ENCODE measurements around the gene RER1.

RER1 gene

DNA sequence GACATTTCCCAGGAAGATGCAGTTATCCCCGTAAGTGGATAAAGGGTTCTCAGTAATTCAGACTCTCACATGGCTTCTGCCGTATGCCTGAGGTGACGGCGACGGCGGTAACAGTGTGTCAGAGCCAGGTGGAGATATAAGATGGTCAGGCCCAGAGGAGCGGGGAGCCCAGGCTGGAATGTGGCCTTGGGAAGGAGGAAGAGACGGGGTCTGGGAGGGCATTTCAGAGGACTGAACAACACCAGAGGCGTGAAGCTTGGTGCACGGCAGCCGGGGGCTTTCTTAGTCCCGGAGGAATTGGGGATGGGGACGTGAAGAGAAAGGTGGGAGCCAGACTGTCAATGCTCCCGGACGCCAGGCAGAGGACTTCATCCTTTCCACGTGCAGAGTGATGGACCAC lies 1.0 kb downstream of the RER1 start:
- DNase-seq: no peak

DNA sequence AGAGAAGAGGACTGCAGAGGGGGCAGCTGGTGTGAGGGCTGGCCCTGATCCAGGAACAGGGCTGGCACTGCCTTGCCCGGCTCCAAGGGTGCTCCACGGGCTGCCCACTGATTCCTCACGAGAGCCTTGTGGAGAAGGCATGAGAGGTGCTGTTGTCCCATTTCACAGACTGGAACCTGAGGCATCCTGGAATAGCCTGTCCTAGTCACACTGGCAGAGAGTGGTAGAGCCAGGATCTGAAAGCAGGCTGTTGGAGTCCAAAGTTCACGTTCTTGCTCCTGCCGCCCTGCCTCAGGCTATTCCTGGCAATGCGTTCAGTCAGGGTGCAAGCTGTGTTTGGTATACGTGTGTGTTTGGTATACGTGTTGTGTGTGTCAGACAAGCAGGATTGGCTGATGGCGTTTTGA lies 1.8 kb downstream of the RER1 start:
- no peak for DNase-seq

DNA sequence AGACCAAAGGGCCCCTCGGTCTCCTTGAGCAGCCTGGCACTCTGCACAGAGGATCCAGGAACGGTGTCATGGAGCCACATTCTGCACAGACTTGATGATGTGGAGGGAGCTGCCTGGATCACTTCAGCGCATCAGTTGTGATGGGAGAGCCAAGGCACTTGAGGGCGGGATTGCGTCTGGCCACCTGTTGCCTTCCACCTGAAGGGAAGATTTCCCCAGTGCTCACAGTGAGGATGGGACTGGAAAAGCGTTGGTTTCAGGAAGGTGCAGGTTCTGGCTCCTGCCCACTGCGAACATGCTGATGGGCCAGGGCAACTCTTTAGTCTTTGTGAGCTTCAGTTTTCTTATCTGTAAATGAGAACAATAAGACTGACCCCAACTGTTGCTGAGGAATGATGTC lies 2.6 kb downstream of the RER1 start:
- DNase-seq: no peak

DNA sequence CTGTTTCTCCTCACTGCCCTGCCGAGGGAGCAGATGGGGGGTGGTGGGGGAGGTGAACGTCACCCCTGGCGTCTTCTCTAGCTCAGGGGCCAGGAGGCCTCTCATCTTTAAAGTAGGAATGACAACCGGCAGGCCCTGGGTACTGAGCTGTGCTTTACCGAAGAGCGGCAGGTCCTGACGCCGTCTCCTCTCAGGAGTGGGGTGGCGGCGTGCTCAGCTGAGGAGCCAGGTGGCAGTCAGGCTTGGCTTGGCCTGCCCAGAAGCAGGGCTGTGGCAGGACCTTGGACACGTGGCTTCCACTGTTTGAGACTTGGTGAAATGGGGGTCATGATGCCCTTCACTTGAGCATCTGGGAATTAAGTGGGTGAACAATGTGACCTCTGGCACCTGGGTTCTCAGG lies 3.1 kb downstream of the RER1 start:
- no peak for DNase-seq

DNA sequence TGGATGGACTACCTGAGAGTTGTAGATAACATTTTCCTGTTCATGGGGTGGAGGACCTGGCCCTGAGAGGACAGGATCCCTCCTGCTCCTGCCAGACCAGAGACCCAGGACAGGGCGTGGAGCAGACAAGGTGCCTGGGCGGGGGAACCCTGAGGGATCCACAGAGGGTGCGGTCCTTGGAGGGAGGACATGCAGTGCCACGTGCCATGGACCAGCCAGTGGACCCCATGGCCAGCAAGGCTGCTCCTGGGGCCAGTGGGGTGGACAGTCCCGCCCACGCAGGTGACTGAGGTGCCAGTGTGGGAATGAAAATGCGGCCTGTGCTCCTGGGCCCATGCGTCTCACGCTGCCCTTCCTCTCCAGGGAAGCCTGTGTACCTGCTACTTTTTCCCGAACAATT lies 3.6 kb downstream of the RER1 start:
- no peak for DNase-seq

DNA sequence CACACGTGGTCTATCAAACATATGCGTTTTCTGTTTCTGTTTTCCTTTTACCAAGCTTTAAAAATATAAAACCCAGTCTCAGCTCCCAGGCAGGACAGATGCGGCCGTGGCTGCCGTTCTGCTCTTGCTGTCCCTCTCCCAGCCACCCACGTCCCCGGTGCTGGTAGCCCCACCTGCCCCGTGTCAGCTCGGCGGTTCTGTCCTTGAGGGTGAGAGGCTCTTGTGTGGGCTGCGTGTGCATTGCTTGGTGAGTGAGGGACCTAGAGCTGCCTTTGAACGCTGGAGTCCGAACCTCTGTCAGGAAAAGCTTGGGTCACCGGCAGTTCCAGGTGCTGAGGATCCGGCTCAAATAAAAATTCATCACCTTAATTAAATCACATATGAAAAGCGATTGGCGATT lies 4.4 kb downstream of the RER1 start:
- DNase-seq: no peak

DNA sequence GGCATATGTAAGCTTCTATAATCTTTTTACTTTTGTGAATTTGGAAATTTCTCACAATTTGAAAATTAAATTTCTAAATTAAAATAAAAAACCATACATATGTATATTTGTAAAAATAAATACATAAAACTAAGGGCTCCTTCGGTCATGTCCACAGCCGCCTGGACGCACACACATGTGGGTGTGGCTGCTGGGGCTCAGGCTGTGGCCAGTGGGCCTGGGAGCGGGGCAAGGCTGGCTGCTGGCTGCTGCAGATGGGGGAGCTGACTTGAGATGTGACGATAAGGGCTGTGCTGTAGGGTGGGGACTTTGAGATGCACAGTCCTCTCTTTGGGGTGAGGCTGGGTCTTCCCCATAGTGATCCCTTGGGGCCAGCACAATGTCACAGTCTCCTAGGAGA lies 4.8 kb downstream of the RER1 start:
- no peak for DNase-seq

DNA sequence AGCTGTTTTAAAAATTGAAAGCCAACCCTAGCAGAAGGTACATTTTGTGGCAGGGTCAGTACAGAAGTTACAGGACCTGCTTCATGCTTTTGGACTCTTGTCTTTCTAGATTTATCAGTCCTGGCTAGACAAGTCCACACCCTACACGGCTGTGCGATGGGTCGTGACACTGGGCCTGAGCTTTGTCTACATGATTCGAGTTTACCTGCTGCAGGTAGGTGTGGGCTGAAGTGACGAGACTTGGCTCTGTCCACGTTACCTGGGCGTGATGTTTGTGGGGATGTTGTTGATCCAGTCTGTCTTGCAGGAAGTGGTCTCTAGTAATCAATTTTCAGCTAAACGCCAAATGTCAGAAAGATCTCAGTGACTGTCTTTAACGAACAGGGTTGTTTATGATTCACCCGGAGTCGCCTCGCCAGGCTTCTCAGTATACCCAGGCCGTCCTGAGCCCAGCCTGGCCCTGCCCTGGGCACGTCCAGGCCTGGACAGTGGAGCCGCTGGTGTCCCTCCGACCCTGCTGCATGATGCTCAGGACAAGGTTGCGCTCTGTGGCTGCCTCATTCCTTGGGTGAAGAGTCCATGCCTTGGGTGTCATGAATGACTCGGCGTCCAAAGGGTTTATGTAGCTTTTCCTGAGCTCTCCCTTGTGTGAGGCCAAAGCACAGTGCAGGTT lies 5.5 kb downstream of the RER1 start:
- no peak for DNase-seq

DNA sequence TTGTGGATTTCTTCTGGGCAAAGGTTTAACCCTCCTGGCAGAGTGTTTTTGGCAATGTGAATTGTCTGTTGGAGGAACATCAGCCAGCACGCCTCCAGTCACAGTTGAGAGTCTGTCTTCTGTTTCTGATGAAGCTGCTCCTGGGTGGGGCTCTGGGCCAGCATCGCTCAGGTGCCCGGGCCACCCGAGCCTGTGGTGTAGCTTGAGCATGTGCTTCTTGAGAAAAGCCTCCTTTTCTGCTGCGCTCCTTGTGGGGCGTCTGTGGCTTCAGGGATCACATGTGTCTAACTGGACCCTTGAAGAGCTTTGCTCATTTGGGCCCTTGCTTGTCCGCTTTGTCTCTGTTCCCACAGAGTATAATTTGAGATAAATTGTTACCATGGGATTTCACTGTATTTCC lies 7.2 kb downstream of the RER1 start:
- no peak for DNase-seq

DNA sequence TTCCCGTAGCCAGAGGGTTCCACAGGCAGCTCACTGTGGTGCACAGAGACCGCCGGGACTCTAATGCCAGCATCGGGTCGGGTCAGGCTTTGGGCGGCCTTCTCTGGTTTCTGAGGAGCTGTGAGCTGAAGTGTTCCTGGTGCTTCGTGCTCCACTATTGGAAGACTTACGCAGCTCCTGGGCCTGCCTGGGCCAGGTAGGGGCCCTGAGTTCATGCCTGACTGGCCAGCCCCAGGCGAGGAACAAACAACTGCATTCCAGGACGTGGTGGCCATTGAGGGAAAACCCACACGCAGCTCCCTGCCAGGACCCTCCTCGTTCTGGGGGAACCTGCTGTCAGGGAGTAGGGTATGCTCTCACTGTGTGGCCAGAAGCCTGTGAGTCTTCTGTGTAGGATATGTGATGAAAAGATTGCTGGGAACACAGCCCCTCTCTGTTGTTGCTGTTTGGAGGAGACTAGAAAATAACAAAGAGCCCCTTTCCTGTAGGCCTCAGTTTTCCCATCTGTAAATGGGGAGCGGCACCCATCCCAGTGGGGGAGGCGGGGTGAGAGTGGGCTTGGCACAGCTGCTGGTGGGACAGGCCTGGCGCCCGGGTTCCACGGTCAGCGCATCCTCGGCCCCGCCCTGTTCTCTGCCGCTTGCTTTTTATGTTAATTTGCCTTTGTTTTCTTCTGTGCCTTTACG lies 8.4 kb downstream of the RER1 start:
- DNase-seq: no peak

DNA sequence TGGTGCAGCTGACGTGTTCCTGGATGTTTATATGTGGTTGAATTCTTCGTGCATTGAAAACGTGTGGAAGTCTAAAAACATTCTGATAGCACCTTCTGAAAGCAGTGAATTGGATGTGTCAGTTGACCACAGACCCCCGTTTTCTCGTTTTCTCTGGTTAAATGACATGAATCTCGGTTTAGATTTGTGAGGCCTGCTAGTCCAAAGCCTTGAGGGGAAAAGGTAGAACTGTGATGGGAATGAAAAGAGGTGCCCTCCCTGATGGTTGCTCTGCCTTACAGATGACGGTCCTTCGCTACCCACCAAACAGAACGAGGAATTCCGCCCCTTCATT lies 8.9 kb downstream of the RER1 start:
- DNase-seq: no peak

DNA sequence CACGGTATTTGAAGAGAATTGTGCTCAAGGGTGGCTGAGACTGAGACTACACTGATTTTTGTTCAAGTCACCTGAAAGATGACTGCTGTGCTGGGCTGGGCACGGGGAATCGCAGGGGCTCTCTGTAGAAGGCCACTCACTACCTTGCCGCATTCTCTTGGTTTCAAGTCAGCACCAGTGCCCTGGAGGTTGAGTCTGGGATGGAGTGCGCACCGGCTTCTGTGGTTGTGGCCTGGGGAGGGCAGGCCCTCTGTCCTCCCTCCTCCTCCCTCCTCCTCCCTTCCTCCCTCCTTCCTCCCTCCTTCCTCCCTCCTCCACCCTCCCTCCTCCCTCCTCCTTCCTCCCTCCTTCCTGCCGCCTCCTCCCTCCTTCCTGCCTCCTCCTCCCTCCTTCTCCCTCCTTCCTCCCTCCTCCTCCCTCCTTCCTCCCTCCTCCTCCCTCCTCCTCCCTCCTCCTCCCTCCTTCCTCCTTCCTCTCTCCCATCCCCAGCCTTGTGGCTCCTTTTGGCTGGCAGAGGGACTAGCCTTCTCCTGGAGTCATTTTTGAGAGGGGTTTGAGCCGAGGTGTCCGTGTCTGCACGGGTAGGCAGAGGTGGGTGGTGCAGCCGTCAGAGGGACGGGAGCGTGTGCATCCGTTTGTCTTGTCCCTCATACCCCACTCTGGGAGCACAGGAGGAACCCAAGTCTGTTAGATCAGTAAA lies 9.5 kb downstream of the RER1 start:
- DNase-seq: no peak

DNA sequence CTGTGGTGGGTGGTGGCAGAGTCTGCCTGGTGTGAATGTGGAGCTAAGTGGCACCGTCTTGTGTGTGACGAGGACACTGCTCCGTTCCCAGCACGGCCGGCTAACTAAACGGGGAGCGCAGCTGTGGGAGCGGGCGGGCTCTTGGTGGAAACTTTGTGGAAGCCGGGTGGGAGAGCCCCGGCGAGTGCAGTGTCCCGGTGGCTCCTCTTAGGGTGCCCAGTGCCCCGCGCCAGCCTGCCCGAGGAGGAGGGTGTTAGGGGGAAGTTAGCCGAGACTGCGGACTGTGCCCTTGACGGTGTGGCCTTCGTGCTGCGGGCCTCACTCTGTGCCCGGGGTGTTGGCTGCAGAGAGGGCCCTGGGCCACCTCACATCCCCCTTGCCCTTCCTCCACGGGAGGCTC lies 10.8 kb downstream of the RER1 start:
- DNase-seq: no peak

DNA sequence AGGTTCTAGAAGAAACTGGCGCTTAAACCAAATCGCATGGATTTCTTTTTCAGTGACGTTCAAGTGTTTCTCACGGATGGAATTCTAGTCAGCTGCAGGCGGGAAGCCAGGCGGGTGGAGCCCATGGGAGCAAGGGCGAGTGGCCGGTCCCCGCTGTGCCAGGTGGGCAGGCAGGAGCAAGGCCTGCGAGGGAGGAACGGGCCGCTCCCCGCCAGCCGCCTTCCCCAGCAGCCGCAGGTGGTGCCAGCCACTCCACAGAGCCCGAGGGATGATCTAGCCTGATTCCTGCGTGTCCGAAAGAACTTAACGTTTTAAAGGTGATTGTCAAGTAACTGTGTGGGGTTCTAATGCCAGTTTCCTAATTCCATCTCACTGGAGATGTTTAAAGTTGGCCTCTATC lies 11.6 kb downstream of the RER1 start:
- DNase-seq: no peak

DNA sequence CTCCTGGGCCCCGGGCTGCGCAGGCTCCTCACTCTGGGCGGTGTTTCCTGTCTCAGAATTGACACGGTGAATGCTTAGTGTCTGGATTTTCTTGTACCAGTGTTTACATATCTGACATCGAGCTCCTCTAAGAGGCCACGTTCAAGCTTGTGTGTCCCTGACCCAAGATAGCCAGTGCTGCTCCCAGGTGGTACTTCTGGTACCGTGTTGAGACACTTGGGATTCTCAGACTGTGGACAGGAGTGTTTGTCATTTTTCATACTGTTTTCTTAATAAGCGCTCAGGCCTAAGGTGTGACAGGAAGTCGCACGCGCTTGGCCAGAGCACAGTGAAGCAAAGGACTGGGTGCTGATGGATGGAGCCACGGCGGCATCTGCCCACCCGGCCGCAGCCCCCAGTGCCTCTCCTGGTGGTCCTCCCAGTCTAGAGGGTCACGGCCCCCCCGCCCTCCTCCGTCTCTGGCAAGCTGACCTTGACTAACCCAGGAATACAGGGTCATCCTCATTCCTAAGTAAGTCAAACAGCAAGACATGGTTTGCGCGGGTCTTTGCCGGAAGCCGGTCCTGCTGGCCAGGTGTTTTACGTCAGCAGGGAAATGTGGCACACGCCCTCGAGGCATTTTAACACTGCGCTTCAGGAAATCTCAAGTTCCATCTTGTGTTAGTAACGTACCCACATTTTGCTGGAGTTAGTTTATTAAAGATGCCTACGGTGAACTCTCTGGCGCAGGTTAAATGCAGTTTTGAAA lies 12.7 kb downstream of the RER1 start:
- DNase-seq: no peak

DNA sequence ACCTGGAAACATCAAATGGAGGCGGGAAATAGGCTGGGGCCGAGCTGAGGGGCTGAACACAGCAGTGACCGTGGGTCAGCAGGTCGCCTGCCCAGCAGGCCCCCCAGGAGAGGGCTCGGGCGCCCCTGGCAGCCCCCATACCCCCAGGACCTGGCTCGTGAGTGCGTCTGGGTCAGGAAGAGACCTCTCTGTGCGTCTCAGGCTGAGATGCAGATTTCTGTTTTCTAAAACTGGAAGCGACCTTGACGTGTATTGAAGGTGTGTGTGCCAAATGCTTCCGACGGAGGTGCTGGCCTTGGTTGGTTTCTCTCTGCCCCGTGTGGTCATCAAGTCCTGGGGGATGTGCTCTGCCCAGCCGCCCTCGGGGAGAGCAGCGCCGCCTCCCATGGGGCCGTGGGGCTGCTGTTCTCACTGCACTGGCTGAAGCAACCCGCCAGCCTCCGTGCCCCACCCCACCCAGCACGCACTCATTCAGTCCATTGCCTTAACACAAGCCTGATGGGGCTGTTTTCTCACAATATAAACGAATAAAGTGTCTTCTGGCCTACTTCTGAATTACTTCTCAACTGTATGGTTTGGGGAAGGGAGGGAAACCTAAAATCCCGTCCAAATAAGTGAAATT lies 13.4 kb downstream of the RER1 start:
- no peak for DNase-seq

DNA sequence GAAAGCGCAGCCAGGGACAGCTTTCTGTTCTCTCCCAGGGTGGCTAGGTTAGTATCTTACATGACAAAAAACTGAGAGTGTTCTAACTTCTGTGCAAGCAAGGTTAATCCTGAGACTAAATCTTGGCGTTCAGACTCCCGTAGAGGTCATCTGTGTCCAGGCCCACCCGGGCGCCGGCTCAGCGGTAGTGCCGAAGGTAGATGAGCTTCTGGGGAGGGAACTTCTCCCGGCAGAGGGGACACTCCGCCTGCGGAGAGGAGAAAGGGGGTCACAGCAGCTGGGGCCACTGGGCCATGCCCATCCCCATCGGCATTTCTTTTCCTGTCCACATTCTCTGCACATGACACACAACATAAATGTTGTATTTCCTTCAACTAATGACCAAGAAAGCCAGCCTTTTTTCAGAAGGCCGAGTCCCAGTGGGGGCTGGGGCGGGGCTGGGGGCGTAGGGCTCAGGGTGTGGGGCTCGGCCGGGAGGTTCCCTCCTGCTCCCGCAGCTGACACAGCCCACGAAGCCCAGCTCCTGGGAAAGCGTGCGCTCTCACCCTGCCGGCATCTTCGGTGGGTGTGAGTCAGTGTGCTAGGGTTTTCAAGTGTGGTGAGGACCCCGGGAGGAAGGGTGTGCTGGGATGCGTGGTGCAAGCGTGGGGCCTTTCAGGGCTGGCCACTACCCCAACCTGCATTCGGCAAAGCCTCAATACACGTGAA lies 14.1 kb downstream of the RER1 start:
- no peak for DNase-seq

DNA sequence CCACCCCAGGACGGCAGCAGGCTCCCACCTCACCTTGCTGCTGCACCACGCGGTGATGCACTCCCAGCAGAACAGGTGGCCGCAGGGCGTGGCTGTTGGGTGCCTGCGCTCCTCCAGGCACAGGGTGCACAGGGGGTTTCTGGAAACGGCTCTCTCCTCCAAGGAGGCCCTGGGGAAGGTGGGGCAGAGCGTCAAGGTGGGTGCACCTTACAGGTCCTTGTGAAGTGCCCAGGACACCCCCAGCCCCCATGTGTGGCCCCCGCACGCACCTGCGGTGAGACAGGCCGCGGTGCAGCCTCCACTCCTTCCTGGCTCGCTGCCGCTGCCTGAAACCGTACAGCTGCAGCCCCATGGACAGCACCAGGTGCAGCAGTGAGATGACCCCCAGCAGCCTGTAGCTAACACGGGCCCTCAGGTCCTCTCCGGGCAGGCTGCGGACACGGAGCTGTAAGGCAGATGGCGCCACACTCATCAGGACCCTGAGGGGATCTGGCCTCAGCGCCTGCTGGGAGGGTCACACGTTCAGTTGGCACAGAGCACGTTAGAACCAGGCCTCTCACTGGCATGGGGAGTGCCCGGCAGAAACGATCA lies 14.9 kb downstream of the RER1 start:
- DNase-seq: peak; percentile 40

DNA sequence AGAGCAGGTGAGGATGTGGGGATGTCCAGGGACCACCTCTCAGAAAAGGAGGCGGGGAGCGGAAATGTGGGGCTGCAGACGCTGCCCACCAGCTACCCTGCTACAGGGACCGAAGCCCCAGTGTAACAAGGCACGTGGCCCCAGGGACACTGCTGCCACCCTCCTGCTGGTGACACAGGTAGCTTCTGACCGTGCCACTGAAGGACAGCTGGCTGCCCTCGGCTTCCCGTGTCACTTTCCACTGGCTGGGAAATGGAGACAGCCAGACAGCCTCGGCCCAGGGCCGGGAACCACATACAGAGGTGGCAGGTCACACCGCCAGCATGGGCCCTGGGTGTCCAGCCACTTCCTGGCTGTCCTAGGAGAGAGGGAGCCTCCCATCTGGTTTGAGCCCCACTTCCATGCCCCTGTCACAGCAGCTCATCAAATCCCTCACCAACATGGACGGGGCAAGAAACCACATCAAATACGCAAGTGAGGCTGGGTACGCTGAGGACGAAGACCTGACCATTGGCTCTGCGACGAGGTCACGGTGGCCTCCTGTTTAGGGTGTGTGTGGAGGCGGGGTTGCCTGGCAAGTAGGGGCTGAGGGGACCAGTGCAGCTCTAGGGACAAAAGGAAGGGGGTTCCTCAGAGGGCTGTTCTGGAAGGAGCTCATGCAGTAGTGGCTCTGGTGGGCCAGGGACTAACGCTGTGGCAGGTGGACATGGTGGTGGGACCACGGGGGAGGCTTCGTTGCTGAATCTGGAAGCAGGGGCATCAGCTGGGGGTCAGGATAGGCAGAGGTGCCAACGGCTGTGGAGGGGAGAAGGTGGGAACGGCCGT lies 15.7 kb downstream of the RER1 start:
- no peak for DNase-seq

DNA sequence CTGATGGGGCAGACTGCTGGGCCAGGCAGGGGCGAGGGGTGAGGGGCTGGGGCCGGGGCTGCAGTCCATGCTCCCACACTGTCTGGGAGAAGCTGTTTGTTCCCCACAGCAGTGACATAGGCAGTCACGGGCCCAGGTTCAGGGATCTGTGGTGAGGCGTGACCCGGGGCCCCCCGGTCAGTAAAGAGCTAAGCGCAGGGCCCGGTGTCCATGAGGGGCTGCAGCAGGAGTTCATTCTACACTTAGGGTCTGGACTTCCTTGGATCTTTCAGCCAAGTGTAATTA lies 16.3 kb downstream of the RER1 start:
- DNase-seq: no peak

DNA sequence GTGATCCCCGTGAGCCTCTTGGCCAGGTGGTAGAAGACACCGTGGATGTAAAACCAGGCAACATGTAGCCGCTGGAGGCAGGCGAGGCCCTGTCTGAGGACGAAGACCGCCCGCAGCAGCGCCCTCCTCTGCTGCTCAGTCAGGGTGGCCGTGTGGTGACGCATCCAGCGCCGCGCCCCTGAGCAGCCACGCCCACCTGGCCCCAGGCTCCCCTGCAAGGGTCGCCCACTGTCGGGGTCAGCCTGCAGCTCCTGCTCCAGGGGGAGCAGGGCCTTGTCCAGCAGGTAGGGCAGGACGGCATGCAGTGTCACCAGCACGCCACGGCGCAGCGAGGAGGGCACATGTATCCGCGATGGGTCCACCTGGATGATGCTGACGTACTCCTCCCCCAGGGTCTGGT lies 16.8 kb downstream of the RER1 start:
- no peak for DNase-seq

DNA sequence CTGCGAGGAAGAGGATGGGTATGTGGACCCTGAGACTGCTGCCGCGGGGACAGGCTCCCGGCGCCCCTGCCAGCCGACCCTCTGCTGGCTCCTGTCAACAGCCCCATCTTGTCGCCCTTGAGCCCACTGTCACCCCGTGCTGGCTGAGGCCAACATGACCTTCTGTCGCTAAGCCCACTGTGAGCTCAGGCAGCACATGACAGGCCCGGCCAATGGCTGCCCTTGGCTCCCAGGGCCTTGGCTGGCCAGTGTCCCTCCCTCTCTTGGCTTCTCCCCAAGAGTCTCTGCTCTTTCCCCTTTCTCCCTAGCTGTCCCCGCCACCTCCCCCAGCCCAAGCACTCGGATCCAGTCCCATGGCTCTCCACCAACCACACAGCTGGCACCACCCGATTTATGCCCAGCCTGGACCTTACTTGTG lies 17.2 kb downstream of the RER1 start:
- no peak for DNase-seq
